Stimulated activated CD4-positive, alpha-beta T cell treated with anti-CD3 and anti-CD28 coated beads, Interleukin-2, amount 100 ng/mL, for 24 hours (primary cell): ENCODE data around the gene SLC5A12.

Experiments
- DNase-seq, 2 donors: peaks; one replicate each; pipeline ENCODE4 v3.0.0-alpha.2; 2020

Gene SLC5A12, protein sequence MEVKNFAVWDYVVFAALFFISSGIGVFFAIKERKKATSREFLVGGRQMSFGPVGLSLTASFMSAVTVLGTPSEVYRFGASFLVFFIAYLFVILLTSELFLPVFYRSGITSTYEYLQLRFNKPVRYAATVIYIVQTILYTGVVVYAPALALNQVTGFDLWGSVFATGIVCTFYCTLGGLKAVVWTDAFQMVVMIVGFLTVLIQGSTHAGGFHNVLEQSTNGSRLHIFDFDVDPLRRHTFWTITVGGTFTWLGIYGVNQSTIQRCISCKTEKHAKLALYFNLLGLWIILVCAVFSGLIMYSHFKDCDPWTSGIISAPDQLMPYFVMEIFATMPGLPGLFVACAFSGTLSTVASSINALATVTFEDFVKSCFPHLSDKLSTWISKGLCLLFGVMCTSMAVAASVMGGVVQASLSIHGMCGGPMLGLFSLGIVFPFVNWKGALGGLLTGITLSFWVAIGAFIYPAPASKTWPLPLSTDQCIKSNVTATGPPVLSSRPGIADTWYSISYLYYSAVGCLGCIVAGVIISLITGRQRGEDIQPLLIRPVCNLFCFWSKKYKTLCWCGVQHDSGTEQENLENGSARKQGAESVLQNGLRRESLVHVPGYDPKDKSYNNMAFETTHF

DNA sequence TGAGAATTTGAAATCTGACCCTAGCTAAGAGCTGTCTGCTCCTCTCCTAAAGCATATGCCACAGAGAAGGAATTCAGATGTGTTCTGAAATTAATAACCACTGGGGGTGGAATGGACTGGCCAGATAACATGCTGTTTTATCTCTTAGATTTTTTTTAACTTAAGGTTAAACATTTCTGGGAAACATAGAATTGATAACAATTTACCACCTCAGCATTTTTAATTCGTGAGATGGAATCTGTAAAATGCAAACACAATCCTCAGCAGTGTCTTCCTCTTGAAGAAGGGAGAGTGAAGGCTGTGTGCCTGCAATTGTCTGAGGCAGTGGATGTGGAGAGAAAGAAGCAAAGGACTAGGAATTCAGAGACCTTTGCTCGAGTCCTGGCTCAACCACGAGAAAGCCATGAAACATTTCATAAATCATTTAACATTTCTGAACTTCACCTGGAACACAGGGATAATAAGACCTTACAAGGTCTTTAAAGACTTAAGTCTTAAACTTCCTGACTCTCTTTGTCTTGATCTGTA is at the start of gene SLC5A12:
SLC5A12 (minus strand) TSS at position 113 of the 528 bp plus-strand sequence. CDS start 346 bp downstream, outside the sequence.
- DNase-seq: no peak

DNA sequence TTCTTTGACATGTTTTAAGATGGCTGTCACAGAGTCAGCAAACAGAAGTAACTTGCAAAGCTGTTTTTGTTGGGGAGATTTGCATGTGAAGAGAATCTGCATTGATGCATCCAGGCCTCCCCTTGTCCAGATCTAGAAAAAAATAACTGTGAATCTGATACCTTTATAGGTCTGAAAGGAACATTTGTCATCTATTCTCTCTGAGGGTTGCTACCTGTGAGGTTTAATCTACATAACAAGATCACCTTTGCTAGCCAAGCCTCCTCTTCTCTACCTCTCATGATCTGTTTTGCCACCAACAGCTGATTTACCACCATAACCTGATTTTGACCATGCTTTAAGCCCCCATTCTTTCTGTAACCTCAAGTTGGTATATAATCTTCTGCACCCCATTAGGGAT is 47.2 kb upstream of the SLC5A12 start:
- no peak for DNase-seq

DNA sequence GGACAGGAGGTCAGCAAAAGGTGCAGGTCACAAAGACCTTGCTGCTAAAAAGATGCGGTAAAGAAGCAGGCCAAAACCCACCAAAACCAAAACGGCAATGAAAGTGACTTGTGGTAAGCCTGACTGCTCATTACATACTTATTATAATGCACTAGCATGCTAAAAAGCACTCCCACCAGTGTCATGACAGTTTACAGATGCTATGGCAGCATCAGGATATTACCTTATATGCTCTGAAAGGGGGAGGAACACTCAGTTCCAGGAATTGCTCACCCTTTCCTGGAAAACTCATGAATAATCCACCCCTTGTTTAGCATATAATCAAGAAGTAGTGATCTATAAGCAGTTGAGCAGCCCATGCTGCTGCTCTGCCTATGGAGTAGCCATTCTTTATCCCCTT is 45.2 kb upstream of the SLC5A12 start:
- no peak for DNase-seq

DNA sequence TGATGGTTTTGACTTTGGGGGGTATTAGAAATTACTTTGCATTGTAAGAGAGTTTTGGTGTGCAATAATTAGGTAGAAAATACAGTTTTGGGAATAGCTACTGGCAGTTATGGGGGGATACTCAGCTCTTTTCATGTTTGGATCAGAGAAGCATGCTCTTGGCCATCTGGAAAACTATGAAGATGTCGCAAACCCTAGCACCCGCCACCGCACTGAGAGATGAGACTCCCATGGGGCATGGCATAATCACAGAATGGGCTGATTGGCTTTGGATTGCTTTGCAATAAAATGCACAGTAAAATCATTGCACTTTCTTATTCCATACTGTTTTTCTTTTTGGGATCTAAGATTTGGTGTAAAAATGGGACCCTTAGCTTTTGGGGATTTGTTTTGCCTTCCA is 43.5 kb upstream of the SLC5A12 start:
- DNase-seq: no peak

DNA sequence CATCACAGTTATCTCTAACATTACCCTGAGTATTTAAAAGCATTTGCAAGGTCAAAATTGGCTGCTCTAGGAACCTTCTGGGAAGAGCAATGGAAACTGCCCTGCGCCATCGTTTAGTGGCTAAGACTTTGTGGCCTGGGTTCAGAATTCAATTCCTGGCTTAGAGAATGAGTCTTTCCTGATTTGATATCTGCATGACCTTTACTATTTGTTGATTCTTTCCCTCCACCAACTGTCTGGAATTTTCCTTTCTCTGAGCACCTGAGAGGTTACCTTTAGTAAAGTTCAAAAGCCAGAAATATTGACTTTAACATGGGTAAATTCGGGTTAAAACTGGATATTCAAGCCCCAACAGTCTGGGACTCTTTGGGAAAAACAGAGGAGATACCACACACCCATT is 43.0 kb upstream of the SLC5A12 start:
- DNase-seq: no peak

DNA sequence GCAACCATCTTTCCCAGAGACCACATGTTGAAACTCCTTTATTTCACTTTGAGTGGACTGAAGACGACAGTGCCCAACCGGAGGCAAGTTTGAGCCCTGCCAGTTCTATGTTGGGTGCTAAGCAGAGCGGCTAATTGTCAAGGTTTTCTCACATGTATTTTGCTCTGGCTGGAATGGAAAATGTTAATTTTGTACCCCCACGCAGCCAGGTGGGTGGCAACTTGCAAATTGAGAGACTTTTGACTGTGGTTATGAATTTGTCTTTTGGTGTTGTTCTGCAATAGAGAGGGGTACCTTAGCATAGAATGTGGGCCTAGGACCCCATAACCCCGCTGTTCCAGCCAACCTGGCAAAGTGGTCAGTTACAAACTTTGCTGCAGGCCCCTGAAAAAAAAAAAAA is 42.5 kb upstream of the SLC5A12 start:
- no peak for DNase-seq

DNA sequence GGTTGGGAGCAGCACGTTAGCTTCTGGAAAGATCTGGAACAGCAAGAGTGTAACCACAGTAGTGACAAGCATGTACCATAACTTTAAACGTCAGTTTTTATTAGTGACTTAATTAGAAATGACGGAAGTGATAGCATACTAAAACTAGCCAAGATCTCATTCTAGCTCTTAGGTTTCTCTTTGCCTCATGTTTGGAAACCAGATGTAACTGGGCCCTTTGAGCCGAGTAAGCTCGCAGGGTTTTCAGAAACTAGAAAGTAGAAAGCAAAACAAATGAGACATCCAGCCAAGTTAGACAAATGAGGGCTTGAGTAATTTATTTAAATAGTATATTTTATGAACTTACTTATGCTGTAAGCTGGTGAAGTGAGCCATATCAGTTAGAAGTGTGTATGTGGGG is 40.2 kb upstream of the SLC5A12 start:
- DNase-seq: no peak

DNA sequence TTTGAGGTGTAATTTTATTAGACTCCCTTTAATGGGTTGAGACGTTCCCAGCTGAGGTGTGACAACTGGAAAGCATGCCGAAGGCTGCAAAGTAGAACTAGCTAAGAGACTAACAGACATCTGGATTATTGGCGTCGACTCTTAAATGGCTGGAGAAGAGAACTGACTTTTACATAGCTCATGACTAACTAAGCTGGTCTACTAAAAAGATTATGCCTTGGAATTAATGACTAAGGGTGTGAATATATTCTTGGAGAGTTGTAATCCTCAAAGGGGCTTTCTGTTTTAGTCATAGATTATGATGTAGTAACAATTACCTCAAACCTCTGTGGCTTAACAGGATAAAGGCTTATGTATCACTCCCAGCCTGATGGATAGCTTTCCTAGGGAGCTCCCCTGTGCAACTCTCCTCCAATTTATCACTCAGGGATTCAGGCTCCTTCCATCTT is 39.5 kb upstream of the SLC5A12 start:
- DNase-seq: no peak

DNA sequence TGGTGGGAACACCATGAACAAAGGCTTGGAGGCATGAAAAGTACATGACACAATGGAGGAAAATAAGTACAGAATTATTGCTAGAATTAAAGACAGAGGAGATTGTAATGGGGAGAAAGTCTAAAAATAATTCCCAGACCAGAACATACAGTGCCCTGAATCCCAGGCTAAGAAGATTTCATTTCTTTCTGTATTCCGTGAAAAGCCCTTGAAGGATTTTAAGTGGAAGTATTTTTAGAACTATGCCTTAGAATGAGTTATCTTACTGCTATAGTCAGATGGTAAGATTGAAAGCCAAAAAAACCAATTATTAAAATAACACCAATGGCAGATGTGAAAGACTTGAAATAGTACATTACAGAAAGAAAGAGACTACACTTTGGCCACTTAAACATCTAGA is 36.1 kb upstream of the SLC5A12 start:
- no peak for DNase-seq

DNA sequence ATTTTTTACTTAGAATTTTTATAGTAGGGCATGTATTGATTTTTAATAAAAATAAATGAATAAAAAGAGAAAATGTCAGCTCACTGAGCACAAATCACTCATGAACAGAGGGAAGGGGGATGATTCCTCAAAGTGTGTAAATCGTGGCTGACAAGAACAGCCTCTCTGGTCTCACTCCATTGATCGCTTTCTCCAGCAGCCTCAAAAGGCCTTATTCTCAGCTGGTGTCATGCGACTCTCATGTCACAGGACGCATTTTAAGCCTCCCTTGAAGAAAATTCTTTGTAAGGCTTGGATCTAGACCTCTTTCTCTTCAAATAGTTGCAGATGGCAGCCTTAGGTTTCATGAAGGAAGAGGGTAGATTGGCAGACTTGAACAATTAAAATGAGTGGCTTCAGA is 33.9 kb upstream of the SLC5A12 start:
- DNase-seq: no peak

DNA sequence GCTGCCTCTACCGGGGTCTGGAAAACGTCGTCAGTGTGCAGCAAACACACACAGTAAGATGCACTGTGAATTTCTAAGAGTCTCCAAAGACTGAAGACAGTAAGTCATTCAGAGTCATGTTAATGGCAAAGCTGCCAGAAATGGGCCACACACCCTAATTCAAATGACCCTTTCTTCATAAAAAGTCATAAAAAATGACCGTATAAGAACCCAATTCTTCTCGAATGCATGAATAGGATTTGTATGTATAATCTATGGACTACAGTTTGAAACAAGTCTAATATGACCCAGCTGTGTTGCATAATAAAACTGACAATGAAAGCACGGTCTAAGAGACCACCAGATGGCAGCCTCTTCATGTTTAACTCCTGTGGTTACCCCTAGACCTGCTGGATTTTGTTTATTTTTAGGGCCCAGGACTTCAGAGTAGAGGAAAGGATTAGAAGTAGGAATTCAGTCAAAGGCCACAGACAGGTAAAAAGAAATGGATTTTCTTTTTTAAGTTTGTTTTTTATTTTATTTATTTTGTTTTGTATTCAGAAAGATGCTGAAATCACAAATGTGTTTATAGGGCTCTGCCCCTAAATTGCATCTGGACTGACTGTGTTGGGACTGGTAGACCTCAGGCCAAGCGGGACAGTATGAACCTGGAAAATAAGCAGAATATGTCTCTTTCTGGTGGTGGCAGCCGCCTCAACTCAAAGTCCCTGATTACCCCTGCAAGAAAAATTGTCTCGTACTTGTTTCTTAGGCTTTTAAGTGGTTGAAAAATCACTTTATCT is 32.1 kb upstream of the SLC5A12 start:
- DNase-seq: peak in 1 of 2 donors; percentile 2

DNA sequence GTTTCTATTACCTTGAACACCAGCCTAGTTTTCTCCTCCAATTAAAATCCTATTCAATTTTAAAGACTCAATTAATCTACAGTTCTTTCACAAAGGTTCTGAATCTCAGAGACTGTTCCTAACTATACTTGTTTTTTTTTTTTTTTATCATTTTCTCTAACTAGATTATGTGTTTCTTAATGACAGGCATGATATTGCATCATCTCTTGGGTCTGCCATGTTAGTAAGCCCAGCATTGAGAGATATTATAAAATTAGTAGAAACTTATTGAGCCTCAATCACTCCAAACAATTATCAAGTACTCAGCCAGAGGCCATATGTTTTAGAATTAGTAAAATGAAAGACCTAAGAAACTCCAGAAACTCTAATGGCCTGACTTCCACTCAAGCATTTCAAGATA is 28.1 kb upstream of the SLC5A12 start:
- no peak for DNase-seq

DNA sequence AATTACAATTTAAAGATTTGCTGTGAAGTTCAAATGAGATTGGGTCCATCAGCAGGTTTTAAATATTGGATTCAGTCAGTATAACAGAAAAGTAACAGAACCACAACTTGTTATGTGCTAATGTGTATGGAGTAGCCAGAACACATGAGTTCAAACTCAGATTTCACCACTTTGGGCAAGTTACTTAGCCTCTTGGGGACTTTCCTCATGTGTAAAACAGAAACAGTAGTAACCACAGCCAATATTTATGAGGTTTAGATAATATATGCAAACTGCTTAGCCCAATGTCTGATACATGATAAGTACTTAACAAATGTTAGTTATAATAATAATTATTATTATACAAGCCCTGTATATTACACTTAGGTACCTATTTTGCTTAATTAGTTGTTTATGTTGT is 21.8 kb upstream of the SLC5A12 start:
- no peak for DNase-seq

DNA sequence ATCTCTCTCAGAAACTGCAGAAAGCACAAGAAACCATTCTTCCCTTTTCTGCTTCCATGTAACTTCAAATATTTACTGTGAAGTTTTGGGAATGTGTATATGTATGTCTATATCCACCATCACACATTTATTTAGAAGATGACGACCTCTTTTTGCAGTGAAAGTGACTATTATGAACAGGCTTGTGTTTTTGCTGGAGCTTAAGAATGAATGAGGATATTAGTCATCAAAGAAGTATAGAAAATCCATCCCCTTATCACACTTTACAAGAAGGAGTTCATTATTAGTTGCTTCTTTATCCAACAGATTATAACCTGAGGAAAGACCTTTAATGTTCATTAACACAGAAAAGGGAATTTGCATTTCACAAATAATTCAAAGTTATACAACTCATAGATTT is 21.1 kb upstream of the SLC5A12 start:
- no peak for DNase-seq

DNA sequence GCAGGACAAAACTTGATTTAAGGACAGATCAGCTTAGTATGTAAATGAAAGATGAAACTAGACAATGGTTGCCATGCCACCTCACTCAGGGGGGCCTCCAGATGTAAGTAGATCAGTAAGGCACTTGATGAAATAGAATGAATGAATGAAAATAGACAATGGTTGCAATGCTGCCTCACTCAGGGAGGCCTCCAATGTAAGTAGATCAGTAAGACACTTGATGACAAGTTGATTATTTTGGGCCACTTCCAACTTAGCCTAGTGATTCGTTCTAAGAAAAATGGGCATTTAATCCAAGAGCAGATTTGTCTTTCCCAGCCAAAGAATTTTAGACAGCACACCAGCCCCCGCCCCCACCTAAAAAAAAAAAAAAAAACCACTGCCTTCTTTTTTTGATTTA is 19.2 kb upstream of the SLC5A12 start:
- no peak for DNase-seq

DNA sequence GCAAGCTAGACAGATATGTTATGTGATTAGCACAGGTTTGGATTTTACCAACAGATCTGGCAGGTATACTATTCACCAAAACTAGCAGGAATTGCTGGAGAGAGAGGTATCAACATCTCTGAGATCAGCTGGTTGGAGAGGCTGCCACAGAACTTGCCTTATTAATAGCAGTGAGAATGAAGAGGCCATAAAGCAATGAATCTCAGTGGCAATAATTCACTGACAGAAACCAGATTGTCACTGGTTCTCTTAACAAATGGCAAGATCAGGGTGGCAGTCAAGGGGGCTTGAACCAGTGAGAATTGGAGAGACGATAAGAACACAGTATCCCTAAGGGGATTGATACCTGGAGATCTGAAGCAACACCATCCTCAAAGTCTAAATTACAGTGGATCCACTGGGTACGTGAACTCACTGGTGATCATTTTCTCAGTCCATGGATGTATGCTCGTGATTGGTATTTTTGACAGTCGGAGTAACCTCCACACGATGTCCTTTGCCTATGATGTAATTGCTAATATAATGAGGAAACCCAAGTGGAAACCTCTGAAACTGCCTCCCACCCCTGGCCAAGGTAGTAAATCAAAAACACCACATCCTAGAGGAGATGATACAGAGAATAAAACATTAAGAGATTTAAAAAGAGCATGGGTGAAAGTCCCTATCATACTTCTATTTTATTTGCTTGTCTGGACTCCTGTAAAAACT is 17.7 kb upstream of the SLC5A12 start:
- no peak for DNase-seq

DNA sequence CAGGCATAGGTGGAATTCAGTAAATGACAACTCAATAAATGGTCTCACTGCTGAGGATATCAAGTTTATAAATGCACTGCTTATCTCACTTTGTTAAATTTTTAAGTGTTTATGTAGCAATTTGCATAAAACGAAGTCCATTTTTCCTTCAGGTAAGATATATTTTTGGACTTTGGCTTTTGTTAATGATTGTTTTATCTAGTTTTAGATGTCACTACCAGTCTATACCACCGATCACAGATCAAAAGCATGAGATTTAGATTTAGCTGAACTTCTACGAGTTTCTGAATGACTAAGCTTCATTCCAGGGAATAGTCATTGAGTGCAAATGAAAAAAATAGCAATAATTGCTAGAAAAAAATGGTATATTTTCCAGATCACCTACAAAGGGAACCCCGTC is 12.8 kb upstream of the SLC5A12 start:
- no peak for DNase-seq

DNA sequence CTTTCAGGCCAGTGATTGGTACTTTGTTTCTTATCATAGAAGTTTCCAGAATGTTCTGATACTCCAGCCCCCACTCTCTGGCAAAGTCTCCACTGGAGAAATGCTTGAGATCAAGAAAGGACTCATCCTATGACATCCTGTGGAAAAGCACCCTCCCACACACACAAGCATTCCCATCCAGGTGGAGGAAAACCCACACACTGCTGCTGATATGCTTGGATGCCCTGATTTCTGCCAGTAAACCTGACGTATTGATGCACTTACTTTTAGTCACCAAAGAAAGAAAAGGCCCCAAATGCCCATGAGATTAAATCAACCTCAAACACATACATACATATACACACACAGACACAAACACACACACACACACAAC is 9.2 kb upstream of the SLC5A12 start:
- DNase-seq: no peak

DNA sequence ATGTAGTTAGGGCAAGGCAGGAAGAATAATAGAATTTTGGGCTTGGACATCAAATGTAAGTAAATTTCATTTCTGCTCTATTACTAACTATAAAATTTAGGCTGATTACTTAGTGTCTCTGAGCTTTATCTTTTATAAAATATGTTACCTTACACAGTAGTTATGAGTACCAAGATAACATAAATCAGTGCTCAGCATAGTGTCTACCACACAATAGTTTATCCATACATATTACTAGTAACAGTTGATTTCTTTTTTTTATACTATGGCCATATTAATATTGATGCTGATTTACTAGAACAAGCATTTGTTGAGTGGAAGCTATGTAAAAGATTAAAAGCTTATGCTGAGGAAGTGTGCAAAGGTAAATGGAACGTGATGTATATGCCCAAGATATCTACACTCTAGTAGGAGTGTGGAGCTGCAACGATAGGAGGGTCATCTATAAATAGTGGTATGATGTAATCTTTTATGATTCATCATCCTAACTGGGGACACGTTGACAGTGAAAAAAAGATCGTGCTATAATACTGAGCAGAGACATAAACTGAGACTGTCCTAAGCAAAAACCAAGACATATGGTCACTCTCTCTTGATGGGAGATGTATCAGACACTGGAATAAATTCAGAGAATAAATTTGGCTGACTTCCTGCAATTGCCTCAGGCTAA is 8.7 kb upstream of the SLC5A12 start:
- DNase-seq: no peak

DNA sequence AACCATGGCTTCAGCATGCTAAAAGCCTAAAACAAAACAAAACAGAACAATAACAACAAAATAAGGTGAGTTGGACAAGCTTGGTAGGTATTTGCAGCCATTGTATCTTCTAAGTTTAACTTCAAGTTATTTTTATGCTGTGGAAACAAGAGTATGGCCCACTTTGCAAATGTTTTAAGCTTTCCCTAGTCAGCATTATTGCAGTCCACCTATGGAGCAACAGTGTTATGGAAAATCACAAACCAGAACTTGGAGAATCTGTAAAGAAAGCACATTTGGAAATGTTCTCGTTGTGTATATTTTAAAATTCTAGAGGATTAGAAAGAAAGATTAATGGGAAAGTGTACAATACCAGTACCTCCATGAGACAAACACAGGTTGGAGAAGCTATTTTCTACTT is 7.4 kb upstream of the SLC5A12 start:
- no peak for DNase-seq

DNA sequence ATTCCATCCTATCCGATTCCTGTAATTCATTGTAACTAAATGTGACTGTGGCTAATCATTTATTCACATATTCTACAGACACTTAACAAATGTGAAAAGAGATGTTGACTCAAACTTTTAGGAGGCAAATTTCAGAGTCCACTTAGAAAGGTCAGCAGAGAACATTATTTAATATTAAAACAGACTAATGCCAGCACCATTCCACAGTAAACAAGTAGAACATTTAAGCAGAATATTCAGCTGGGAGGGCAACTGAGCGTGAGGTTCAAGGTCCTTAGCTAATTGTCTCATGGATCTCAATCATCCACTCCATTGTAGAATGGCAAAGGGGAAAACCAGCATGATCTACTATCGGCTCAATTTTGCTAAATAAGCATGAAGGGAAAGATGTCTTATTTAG is 5.1 kb upstream of the SLC5A12 start:
- no peak for DNase-seq

DNA sequence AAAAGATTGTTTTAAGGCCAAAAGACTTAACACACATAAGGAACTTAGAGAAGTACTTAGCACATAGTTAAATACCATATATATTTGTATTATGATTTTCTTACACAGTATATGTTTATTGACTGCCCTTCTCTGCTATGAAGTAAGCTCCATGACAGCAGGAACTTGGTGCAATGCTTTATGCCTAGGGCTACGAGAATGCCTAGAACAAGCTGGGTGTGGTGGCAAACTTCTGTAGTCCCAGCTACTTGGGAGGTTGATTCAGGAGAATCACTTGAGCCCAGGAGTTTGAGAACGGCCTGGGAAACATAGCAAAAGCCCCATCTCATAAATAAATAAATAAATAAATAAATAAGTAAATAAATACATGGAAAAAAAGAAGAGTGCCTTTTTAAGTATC is 1.9 kb downstream of the SLC5A12 start:
- DNase-seq: no peak
